Epithelial cell of esophagus (primary cell): Measurements from ENCODE around the gene KLC3.

Experiments used
- DNase-seq: peaks from one replicate; pipeline ENCODE4 v3.0.0; 2010; ENCODE audit warnings: low read depth
- H3K4me3 ChIP-seq: 2 replicates; pipeline ENCODE4 v1.5.1; 2011; ENCODE audit warnings: mild to moderate bottlenecking, low read length, control low read depth
- TF ChIP-seq, protein P1 (sequence below): IDR thresholded peaks from 2 replicates; pipeline ENCODE4 v1.5.1; 2011; ENCODE audit warnings: low read depth, mild to moderate bottlenecking, low read length, control low read depth, inconsistent platforms; ENCODE audit not compliant: insufficient read depth; ENCODE audit errors: missing control alignments

The KLC3 gene

DNA sequence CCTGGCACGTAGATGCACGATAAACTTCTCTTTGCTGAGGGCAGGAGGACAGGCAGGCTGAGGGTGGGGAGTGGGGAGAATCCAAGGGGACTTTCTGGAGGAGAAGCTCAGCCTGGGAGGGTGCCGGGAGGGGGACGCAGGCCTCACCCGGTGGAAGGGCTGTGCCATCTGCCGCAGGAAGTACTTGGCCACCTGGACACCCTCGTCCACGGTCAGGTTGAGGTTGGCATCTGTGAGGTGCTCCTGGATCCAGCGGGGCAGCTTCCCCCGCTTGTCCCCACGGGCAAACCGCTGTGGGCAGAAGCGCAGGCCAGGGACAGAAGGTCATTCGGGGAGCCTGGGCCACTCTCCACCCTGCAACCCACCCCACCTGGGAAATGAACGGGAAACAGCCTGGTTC lies 11.5 kb downstream of the KLC3 start:
- no peak for DNase-seq
- H3K4me3 ChIP-seq, result no peak overlapping the region
- TF ChIP-seq, protein P1, sequence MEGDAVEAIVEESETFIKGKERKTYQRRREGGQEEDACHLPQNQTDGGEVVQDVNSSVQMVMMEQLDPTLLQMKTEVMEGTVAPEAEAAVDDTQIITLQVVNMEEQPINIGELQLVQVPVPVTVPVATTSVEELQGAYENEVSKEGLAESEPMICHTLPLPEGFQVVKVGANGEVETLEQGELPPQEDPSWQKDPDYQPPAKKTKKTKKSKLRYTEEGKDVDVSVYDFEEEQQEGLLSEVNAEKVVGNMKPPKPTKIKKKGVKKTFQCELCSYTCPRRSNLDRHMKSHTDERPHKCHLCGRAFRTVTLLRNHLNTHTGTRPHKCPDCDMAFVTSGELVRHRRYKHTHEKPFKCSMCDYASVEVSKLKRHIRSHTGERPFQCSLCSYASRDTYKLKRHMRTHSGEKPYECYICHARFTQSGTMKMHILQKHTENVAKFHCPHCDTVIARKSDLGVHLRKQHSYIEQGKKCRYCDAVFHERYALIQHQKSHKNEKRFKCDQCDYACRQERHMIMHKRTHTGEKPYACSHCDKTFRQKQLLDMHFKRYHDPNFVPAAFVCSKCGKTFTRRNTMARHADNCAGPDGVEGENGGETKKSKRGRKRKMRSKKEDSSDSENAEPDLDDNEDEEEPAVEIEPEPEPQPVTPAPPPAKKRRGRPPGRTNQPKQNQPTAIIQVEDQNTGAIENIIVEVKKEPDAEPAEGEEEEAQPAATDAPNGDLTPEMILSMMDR, result no peak

DNA sequence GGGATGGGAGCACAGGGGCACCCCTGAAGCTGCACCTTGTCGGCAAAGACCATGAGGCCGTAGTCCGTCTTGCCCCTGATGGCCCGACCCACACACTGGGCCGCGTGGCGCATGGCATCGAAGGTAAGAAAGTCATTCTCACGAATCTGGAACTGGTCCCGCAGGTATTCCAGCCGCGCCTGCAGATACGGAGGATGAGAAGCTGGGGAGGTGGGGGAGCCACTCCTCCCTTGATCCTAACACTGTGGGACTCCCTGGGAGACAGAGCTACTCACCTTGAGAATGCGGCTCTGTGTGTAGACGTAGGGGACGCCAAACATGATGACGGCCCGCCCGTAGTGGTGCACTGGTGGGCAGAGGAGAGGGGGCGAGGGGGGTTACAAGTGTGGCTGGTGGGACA lies 11.9 kb downstream of the KLC3 start:
- H3K4me3 ChIP-seq, result no peak overlapping the region
- TF ChIP-seq, protein P1, result no peak

DNA sequence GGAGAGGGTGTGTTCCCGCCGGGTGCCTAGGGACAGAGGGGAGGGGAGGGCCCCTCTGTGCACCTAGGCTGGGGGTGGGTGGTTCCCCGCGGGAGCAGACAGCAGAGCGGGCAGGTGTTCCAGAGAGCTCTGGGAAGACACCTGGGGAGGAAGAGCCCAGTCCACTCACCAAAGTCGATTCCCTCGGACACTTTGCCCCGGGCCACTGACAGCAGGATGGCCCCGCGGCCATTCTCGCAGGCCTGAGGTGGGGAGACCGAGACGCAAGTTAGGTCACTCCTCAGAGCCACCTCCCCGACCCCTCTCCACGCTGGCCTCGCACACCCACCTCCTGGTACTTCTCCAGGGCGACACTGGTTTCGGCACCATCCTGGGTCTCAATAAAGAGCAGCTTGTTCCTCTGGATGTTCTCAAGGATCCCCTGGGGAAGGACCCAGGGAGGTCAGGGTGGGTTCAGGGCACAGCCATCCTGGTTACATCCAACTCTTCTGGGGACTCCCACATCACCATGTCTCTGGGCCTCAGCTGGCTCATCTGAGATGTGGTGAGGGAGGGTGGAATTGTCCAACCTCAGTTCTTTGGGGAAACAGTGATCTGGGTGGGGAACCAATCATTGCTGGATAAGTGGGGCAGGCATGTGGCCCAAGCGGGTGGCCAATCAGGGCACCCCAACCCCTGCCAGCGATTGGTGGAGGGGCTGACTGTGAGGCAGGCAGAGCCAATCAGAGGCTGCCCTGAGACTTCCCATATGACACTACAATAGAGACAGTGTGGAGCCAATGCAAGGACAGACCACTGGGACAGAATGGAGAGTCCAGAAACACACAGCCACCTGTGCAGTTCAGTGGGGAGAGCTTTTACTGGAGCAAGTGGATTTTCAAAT lies 12.6 kb downstream of the KLC3 start:
- H3K4me3 ChIP-seq, result no peak overlapping the region
- no peak for DNase-seq
- TF ChIP-seq, protein P1, result no peak

More for the DNA sequence above, 11.9 kb downstream of the KLC3 start:
- no peak for DNase-seq

DNA sequence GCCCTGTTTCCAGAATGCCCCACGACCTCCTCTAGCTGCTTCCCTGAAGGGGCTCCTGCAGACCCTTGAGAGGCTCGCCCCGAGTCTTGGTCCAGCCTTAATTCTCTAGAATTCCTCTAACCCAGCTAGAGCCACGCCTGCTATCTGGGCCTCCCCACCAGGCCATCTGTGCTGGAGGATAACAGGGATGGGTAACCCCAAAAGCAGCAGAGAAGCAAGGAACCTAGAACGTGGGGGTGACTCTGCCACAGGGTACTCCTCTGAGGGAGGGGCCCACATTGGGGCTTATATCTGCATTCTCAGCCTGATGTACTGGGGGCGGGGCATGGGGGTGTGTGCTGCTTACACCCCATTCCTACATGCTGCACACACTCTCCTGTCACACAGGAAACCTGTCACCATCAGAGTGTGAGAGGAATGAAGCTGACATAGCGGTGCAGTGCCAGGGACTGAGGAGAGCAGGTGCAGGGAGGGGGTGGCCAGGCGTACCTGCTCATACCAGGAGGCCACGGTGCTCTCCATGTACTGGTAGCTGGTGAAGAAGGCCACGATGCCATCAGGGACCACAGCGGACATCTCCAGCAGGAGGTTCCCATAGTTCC lies 13.8 kb downstream of the KLC3 start:
- no peak for DNase-seq
- no peak overlapping the region for H3K4me3 ChIP-seq
- TF ChIP-seq, protein P1, result no peak

DNA sequence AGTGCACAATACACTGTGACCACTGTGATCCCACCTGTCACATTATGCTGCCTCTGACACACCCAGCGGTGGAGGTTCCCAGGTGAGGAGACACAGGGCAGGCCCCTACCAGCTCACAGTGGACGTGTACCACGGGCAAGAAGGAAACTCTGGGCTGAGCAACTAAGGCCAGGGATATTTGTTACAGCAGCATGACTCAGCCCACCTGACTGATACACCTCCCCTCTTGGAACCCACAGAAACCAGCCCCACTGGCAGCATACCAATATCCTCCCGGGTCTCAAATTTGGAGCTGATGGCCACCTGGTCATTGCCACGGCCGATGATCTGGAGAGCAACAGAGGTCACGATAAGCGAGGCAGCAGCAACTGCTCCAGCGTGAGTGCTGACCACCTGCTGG lies 14.9 kb downstream of the KLC3 start:
- TF ChIP-seq, protein P1, result no peak
- DNase-seq, result no peak
- H3K4me3 ChIP-seq, result no peak overlapping the region

DNA sequence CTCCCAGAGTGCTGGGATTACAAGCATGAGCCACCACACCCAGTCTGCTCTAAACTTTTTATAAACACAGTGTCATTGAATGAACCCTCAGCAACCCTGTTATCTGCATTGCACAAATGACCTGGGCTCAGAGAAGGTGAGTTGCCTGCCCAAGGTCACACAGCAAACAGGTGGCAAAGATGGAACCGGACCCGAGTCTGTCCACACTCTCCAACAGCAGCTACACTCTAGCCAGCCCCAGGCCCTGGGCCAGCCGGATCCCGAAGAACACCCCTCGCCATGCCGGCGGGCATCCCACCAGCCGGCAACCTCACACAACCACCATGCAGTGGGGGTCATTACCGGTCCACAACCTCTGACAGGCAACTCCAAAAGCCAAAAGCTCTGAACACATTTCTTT lies 15.4 kb downstream of the KLC3 start:
- DNase-seq, result no peak
- no peak overlapping the region for H3K4me3 ChIP-seq
- TF ChIP-seq, protein P1, result no peak
